K562 (cell line): ENCODE data around the gene TTC9C.

Experiments
- ZNF217 ChIP-seq: sonication (generic); formaldehyde crosslinking; IDR thresholded peaks from 2 replicates; pipeline ENCODE4 v1.8.0; 2022; ENCODE audit warnings: mild to moderate bottlenecking, missing genetic modification reagents
- TF ChIP-seq, protein P1 (sequence below): fragments of 250-450 bp; sonication (Bioruptor Pico); IDR thresholded peaks from 2 replicates; pipeline ENCODE4 v1.5.0; 2022; ENCODE audit warnings: mild to moderate bottlenecking

DNA sequence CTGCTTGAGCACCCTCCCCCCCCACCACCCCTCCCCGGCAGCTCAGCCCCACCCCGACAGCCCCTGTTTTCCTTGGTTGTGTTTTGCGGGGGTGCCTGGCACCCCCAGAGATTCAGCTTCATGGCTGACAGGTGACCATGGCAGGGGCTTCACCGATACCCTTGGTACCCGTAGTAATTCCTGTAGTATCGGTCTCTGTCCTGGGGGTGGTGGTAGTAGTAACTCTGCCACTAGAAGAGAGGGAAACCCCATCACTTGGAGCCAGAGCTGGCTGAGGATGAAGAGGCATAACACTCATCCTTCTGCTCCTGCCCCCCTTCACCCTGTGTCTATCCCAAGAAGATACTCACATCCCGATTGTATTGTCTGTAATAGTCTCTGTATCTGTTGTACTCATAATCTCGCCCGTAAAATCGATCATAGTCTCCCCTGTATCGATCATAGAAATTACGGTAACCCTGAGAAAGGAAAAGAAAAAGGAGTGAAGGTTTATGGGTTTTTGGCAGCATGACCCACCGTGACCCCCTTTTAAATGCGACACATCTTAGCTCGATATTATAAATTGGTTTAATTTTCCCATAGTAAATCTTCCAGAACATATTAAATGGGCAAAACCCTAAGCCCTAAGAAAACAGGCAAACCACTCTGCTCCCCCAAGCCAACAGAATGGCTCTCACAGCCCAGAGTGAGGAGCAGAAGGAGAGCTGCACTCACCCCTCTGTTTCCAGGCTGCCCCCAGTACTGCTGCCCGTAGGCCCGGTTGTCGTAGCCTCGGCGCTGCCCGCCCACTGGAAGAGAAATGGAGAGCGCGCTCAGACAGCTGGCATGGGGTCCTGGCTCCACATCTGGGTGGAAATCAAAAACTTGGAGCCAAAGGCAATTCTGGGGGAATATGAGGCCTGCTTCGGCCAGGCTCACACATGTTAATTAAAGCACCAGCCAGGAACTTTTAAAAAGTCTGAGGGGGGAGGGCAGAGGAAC is 12.8 kb upstream of the TTC9C start:
- TF ChIP-seq, protein P1, sequence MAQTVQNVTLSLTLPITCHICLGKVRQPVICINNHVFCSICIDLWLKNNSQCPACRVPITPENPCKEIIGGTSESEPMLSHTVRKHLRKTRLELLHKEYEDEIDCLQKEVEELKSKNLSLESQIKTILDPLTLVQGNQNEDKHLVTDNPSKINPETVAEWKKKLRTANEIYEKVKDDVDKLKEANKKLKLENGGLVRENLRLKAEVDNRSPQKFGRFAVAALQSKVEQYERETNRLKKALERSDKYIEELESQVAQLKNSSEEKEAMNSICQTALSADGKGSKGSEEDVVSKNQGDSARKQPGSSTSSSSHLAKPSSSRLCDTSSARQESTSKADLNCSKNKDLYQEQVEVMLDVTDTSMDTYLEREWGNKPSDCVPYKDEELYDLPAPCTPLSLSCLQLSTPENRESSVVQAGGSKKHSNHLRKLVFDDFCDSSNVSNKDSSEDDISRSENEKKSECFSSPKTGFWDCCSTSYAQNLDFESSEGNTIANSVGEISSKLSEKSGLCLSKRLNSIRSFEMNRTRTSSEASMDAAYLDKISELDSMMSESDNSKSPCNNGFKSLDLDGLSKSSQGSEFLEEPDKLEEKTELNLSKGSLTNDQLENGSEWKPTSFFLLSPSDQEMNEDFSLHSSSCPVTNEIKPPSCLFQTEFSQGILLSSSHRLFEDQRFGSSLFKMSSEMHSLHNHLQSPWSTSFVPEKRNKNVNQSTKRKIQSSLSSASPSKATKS (CRISPR knock-in tag), result no peak
- no peak for TF ChIP-seq ZNF217
